H1 (cell line): ENCODE measurements around the gene HSPA4.

Source experiments
- ATF2 ChIP-seq: IDR thresholded peaks from 2 replicates; pipeline ENCODE4 v1.6.1; 2012; ENCODE audit warnings: low read length, inconsistent platforms
- CTCF ChIP-seq, 3 experiments: IDR thresholded peaks; 1 replicate in 2 of 3; 2 replicates in 1 of 3; pipeline versions ENCODE4 v1.5.1 to v1.6.1; 2011; ENCODE audit warnings: low read length in 3 of 3, mild to moderate bottlenecking in 3 of 3, inconsistent platforms in 2 of 3, low read depth in 1 of 3, moderate library complexity in 1 of 3; ENCODE audit not compliant: insufficient read depth in 1 of 3; ENCODE audit errors: control extremely low read depth in 1 of 3
- EZH2 ChIP-seq: fragments of 200-600 bp; sonication (generic); IDR thresholded peaks from 2 replicates; pipeline ENCODE4 v1.7.1; 2012; ENCODE audit warnings: low read depth, mild to moderate bottlenecking, moderate library complexity, low read length, inconsistent platforms; ENCODE audit not compliant: severe bottlenecking
- GABPA ChIP-seq: IDR thresholded peaks from 2 replicates; pipeline ENCODE4 v1.6.1; 2011; ENCODE audit warnings: mild to moderate bottlenecking, low read length, moderate library complexity, borderline replicate concordance; ENCODE audit not compliant: insufficient read depth
- KDM1A ChIP-seq: fragments of 200-600, 300-600 bp; sonication (generic); IDR thresholded peaks from 2 replicates; pipeline ENCODE4 v1.7.1; 2016; ENCODE audit warnings: mild to moderate bottlenecking, low read length, borderline replicate concordance
- MAX ChIP-seq: IDR thresholded peaks from 2 replicates; pipeline ENCODE4 v1.6.1; 2012; ENCODE audit warnings: inconsistent platforms
- POLR2AphosphoS5 ChIP-seq: IDR thresholded peaks from 2 replicates; pipeline ENCODE4 v1.6.1; 2011; ENCODE audit warnings: low read depth, low read length
- TAF1 ChIP-seq: IDR thresholded peaks from 2 replicates; pipeline ENCODE4 v1.6.1; 2011; ENCODE audit warnings: mild to moderate bottlenecking, low read depth, low read length
- TAF7 ChIP-seq: optimal IDR thresholded peaks from 2 replicates; pipeline ENCODE3; 2011; ENCODE audit warnings: low read depth, mild to moderate bottlenecking, inconsistent platforms, low read length, moderate library complexity, borderline replicate concordance

GRCh38 chr5:133140311-133140710 lies 88.5 kb downstream of the HSPA4 start:
- no peak for TF ChIP-seq KDM1A
- TF ChIP-seq CTCF (IDR thresholded peaks at IDR 0.05; ENCODE audit: control extremely low read depth in 1 of 3, insufficient read depth in 1 of 3, low read depth in 1 of 3, low read length in 3 of 3) = no peak
- no peak for TF ChIP-seq TAF1
- no peak for TF ChIP-seq GABPA
- TF ChIP-seq ATF2 = no peak
- no peak for TF ChIP-seq POLR2AphosphoS5
- no peak for TF ChIP-seq EZH2
- no peak for TF ChIP-seq TAF7
- no peak for TF ChIP-seq MAX
